H1 (cell line): ENCODE data around the gene PLB1. TPM values are rescaled to one million over a fixed set of nuclear protein-coding genes. Genes with fewer than 3 reads are reported as not detected.

Source experiments
- CTCF ChIA-PET: fragments of 300-600 bp; sonication (Branson Sonifier 250); formaldehyde crosslinking; loops from one replicate; lab custom pipeline; 2021; ENCODE audit not compliant: partially characterized antibody; lab: Charles Lee
- POLR2A ChIA-PET: fragments of 300-600 bp; sonication (Branson Sonifier 250); formaldehyde crosslinking; loops from one replicate; lab custom pipeline; 2021; ENCODE audit warnings: inconsistent platforms; ENCODE audit not compliant: partially characterized antibody; lab: Charles Lee
- DNase-seq, 2 experiments: peaks; one replicate each; pipeline versions ENCODE4 v3.0.0 to v3.0.0-alpha.2; 2010 to 2022; ENCODE audit warnings: low spot score in 2 of 2, low read depth in 1 of 2, mixed read lengths in 1 of 2
- FAIRE-seq: peaks from 2 replicates; lab custom pipeline; 2011; peaks lifted over from hg19 to GRCh38; lab: Jason Lieb, UNC
- H2AFZ ChIP-seq: 2 replicates; pipeline ENCODE4 v1.8.1; 2012; ENCODE audit warnings: low read length, inconsistent platforms
- H2AK5ac ChIP-seq: 2 replicates; pipeline ENCODE4 v1.6.1; 2013; ENCODE audit warnings: low read depth, low read length
- H2BK120ac ChIP-seq: replicated peaks from 2 replicates; pipeline ENCODE3; 2013; ENCODE audit warnings: low read depth, low read length, inconsistent platforms
- H2BK12ac ChIP-seq: 2 replicates; pipeline ENCODE4 v1.6.1; 2013; ENCODE audit warnings: low read depth, low read length
- H2BK15ac ChIP-seq: 2 replicates; pipeline ENCODE4 v1.6.1; 2013; ENCODE audit warnings: low read length
- H2BK20ac ChIP-seq: 2 replicates; pipeline ENCODE4 v1.6.1; 2013; ENCODE audit warnings: low read length
- H2BK5ac ChIP-seq: 2 replicates; pipeline ENCODE4 v1.6.1; 2013; ENCODE audit warnings: low read depth, low read length
- H3K14ac ChIP-seq: 2 replicates; pipeline ENCODE4 v1.6.1; 2013; ENCODE audit warnings: inconsistent platforms; ENCODE audit not compliant: insufficient read length
- H3K18ac ChIP-seq: 2 replicates; pipeline ENCODE4 v1.6.1; 2013; ENCODE audit warnings: low read length; ENCODE audit errors: extremely low read depth
- H3K23ac ChIP-seq: 2 replicates; pipeline ENCODE4 v1.6.1; 2013; ENCODE audit warnings: inconsistent platforms; ENCODE audit not compliant: insufficient read length
- H3K23me2 ChIP-seq: 2 replicates; pipeline ENCODE4 v1.6.1; 2013; ENCODE audit warnings: low read depth, low read length
- H3K27ac ChIP-seq: 2 replicates; pipeline ENCODE4 v1.6.1; 2011; ENCODE audit warnings: low read depth, low read length, inconsistent platforms
- H3K27me3 ChIP-seq, 4 experiments: replicated peaks in 1 of 4; 1 replicate in 1 of 4; 2 replicates in 3 of 4; pipeline versions ENCODE4 v1.6.1 to v1.8.1; 2011 to 2013; ENCODE audit warnings: low read length in 3 of 4, mild to moderate bottlenecking in 3 of 4, inconsistent platforms in 2 of 4, mixed read lengths in 2 of 4, moderate library complexity in 1 of 4; ENCODE audit not compliant: control insufficient read depth in 3 of 4, insufficient read depth in 3 of 4; ENCODE audit errors: extremely low read depth in 1 of 4
- H3K36me3 ChIP-seq, 4 experiments: 2 replicates each; pipeline versions ENCODE4 v1.6.1 to v1.8.1; 2011 to 2013; ENCODE audit warnings: mild to moderate bottlenecking in 4 of 4, low read length in 3 of 4, moderate library complexity in 2 of 4, control low read depth in 1 of 4, inconsistent platforms in 1 of 4; ENCODE audit not compliant: insufficient read depth in 4 of 4, control insufficient read depth in 2 of 4
- H3K4ac ChIP-seq: replicated peaks from 2 replicates; pipeline ENCODE3; 2013; ENCODE audit warnings: low read length, low read depth, mixed read lengths, inconsistent platforms; ENCODE audit not compliant: insufficient read length
- H3K4me1 ChIP-seq, 4 experiments: replicated peaks in 1 of 4; 1 replicate in 1 of 4; 2 replicates in 3 of 4; pipeline versions ENCODE4 v1.6.1 to v1.8.1; 2011 to 2013; ENCODE audit warnings: low read length in 3 of 4, inconsistent platforms in 2 of 4, mixed read lengths in 1 of 4; ENCODE audit not compliant: insufficient read depth in 4 of 4, control insufficient read depth in 3 of 4
- H3K4me2 ChIP-seq, 2 experiments: 2 replicates each; pipeline versions ENCODE4 v1.6.1 to v1.8.1; 2011 to 2013; ENCODE audit warnings: low read depth in 2 of 2, low read length in 2 of 2, control low read depth in 1 of 2, inconsistent platforms in 1 of 2, mild to moderate bottlenecking in 1 of 2; ENCODE audit not compliant: insufficient read depth in 1 of 2
- H3K4me3 ChIP-seq, 4 experiments: fragments of 200-600, 300-600 bp in 1 of 4; sonication (generic), shearing (Covaris generic), sonication (Bioruptor Twin) in 1 of 4; 2 replicates each; pipeline versions ENCODE4 v1.5.1 to v1.8.1; 2011 to 2016; ENCODE audit warnings: low read length in 4 of 4, low read depth in 3 of 4, control low read depth in 2 of 4, inconsistent platforms in 2 of 4, mild to moderate bottlenecking in 2 of 4, mixed read lengths in 1 of 4, moderate library complexity in 1 of 4; ENCODE audit not compliant: insufficient read depth in 2 of 4; ENCODE audit errors: extremely low read depth in 1 of 4
- H3K56ac ChIP-seq: replicated peaks from 2 replicates; pipeline ENCODE3; 2013; ENCODE audit warnings: low read depth, mild to moderate bottlenecking, mixed read lengths, low read length, inconsistent platforms; ENCODE audit not compliant: insufficient read length
- H3K79me1 ChIP-seq: 2 replicates; pipeline ENCODE4 v1.6.1; 2013; ENCODE audit warnings: low read depth, low read length, control low read depth
- H3K79me2 ChIP-seq, 2 experiments: 2 replicates each; pipeline versions ENCODE4 v1.6.1 to v1.8.1; 2012 to 2013; ENCODE audit warnings: low read length in 2 of 2, mild to moderate bottlenecking in 2 of 2, inconsistent platforms in 1 of 2; ENCODE audit not compliant: insufficient read depth in 2 of 2, control insufficient read depth in 1 of 2
- H3K9ac ChIP-seq, 4 experiments: replicated peaks in 1 of 4; 1 replicate in 1 of 4; 2 replicates in 3 of 4; pipeline versions ENCODE4 v1.6.1 to v1.8.1; 2011 to 2013; ENCODE audit warnings: low read depth in 3 of 4, low read length in 3 of 4, control low read depth in 2 of 4, mild to moderate bottlenecking in 2 of 4, moderate library complexity in 2 of 4, inconsistent platforms in 1 of 4; ENCODE audit errors: extremely low read depth in 1 of 4
- H3K9me3 ChIP-seq, 2 experiments: 2 replicates each; pipeline versions ENCODE4 v1.6.1 to v1.8.1; 2012 to 2013; ENCODE audit warnings: mild to moderate bottlenecking in 2 of 2, moderate library complexity in 2 of 2, control low read depth in 1 of 2, inconsistent platforms in 1 of 2, low read depth in 1 of 2, low read length in 1 of 2, mixed read lengths in 1 of 2; ENCODE audit not compliant: insufficient read depth in 2 of 2
- H4K20me1 ChIP-seq, 2 experiments: replicated peaks in 1 of 2; 2 replicates each; pipeline versions ENCODE3 to v1.8.1; 2011 to 2013; ENCODE audit warnings: inconsistent platforms in 2 of 2, low read length in 2 of 2, mild to moderate bottlenecking in 1 of 2; ENCODE audit not compliant: insufficient read depth in 2 of 2, control insufficient read depth in 1 of 2
- H4K5ac ChIP-seq: 2 replicates; pipeline ENCODE4 v1.6.1; 2013; ENCODE audit warnings: low read length, low read depth, mixed read lengths, inconsistent platforms; ENCODE audit not compliant: insufficient read length
- H4K8ac ChIP-seq: 2 replicates; pipeline ENCODE4 v1.8.0; 2013; ENCODE audit warnings: mild to moderate bottlenecking, moderate library complexity, low read length, inconsistent platforms; ENCODE audit not compliant: insufficient read depth; ENCODE audit errors: extremely low read depth
- H4K91ac ChIP-seq: replicated peaks from 2 replicates; pipeline ENCODE3; 2013; ENCODE audit warnings: low read length, mixed read lengths, inconsistent platforms; ENCODE audit not compliant: insufficient read length
- BCL11A ChIP-seq, 2 experiments: IDR thresholded peaks; one replicate each; pipeline ENCODE4 v1.6.1; 2011; ENCODE audit warnings: low read depth in 2 of 2, low read length in 2 of 2, mild to moderate bottlenecking in 2 of 2
- EGR1 ChIP-seq: IDR thresholded peaks from 2 replicates; pipeline ENCODE4 v1.6.1; 2011; ENCODE audit warnings: low read depth, low read length, borderline replicate concordance
- FOSL1 ChIP-seq: IDR thresholded peaks from 2 replicates; pipeline ENCODE4 v1.6.1; 2011; ENCODE audit warnings: mild to moderate bottlenecking, low read depth, low read length, moderate library complexity; ENCODE audit not compliant: insufficient read depth
- KDM5A ChIP-seq: fragments of 200-600 bp; IDR thresholded peaks from 2 replicates; pipeline ENCODE4 v1.7.1; 2012; ENCODE audit warnings: mild to moderate bottlenecking, low read length, inconsistent platforms, mixed read lengths
- MAFK ChIP-seq: IDR thresholded peaks from 2 replicates; pipeline ENCODE4 v1.6.1; 2012; ENCODE audit warnings: low read depth, mild to moderate bottlenecking, improper control_type of control experiment, low read length
- NANOG ChIP-seq: IDR thresholded peaks from 2 replicates; pipeline ENCODE4 v1.6.1; 2011; ENCODE audit warnings: low read length, low read depth, mild to moderate bottlenecking, inconsistent platforms; ENCODE audit not compliant: insufficient read depth, poor library complexity, severe bottlenecking
- POLR2AphosphoS5 ChIP-seq: IDR thresholded peaks from 2 replicates; pipeline ENCODE4 v1.6.1; 2011; ENCODE audit warnings: low read depth, low read length
- POU5F1 ChIP-seq: IDR thresholded peaks from 2 replicates; pipeline ENCODE4 v1.6.1; 2011; ENCODE audit warnings: low read depth, mild to moderate bottlenecking, low read length, moderate library complexity
- SIRT6 ChIP-seq: IDR thresholded peaks from one replicate; pipeline ENCODE4 v1.7.1; 2012; ENCODE audit warnings: low read length, inconsistent platforms
- SRF ChIP-seq: IDR thresholded peaks from 2 replicates; pipeline ENCODE4 v1.6.1; 2011; ENCODE audit warnings: mild to moderate bottlenecking, low read depth, low read length, moderate library complexity
- YY1 ChIP-seq: IDR thresholded peaks from 2 replicates; pipeline ENCODE4 v1.6.1; 2011; ENCODE audit warnings: low read depth, mild to moderate bottlenecking, low read length
- ZNF274 ChIP-seq: IDR thresholded peaks from 2 replicates; pipeline ENCODE4 v1.7.0; 2012; ENCODE audit warnings: low read length, borderline replicate concordance; ENCODE audit errors: extremely low read depth
- WGBS, 2 experiments: shearing (Covaris generic) in 1 of 2; methylation state at CpG; one replicate each; pipeline versions ENCODE4 v1.1.6 to v1.1.7; 2013 to 2015; ENCODE audit warnings: low lambda C conversion rate in 2 of 2, mixed read lengths in 2 of 2, inconsistent platforms in 1 of 2, low coverage in 1 of 2, missing lambda C conversion rate in 1 of 2; ENCODE audit not compliant: insufficient replicate concordance in 2 of 2, insufficient coverage in 1 of 2, insufficient read length in 1 of 2; ENCODE audit errors: extremely low coverage in 1 of 2, missing lambda C conversion rate in 1 of 2; 5-methylcytosine and 5-hydroxymethylcytosine counted together
- polyA plus RNA-seq, 7 experiments: library from polyadenylated mRNA; depleted of rRNA in 3 of 7; stranded (reverse) in 5 of 7; unstranded in 2 of 7; fragments of >200 nt in 5 of 7; fragments of 200-250 nt in 2 of 7; gene quantifications; 1 replicate in 5 of 7; 2 replicates in 1 of 7; 4 replicates in 1 of 7; pipeline versions ENCODE4 v1.2.1 to v1.2.3, GENCODE V29; 2011 to 2013; ENCODE audit warnings: missing spikeins in 2 of 7, mixed read lengths in 2 of 7
- total RNA-seq: library from RNA; stranded (reverse); fragmentation: NEBNext Ultra II Directional; extraction: Animal tissue kit (Norgen Biotek cat#: 25700); gene quantifications from 2 replicates; pipeline ENCODE4 v1.2.1, GENCODE V29; 2021
- TF ChIP-seq, protein P1 (sequence below): IDR thresholded peaks from 2 replicates; pipeline ENCODE4 v1.6.1; 2012; ENCODE audit warnings: inconsistent platforms

PLB1 gene
- total and polyA plus RNA-seq, 2 of the 8 experiments (the other 6 are each of a cell fraction or from before 2014, with no cell fraction given): 0.20 to 0.36 TPM

DNA sequence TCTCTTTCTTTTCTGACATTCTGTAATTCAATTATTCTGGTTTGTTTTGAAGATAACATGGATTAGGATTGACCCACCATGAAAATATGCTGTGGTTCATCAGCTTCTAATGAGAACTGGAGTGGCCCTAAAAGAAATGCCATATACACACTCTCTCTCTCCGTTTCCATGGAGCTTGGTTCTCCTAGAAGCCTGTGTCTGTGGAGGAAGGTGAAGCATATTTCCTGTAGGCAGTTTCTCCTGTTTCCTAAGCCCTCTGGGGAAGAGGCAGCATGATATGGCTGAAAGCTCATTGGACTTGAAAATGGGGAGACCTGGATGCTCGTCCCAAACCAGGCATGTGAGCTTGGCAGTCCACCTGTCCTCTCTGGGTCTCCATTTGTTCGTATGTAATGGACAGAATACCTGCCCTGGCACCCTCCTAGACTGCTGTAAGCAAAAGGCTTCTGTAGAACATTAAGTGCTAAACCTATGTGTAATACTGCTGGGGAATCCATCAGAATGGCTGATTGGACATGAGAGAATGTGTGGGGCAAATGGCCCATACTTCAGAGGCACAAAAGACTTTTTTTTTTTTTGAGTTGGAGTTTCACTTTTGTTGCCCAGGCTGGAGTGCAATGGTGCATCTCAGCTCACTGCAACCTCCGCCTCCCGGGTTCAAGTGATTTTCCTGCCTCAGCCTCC lies 180.4 kb downstream of the PLB1 start:
- POLR2A ChIA-PET: no interaction called here
- 89% methylated on average over 5 of the region's 5 CpGs; no CpG with 5 or more reads in 1 of the 2 experiments for WGBS, 2 experiments
- no peaks in the 10 kb centered on the region for H3K27me3 ChIP-seq
- TF ChIP-seq FOSL1: no peak
- no peak for TF ChIP-seq ZNF274
- TF ChIP-seq BCL11A (IDR thresholded peaks at IDR 0.05; ENCODE audit: low read depth in 2 of 2, low read length in 2 of 2): no peak
- no peak for TF ChIP-seq SRF
- TF ChIP-seq EGR1: no peak
- TF ChIP-seq POU5F1: no peak
- TF ChIP-seq NANOG: no peak
- TF ChIP-seq POLR2AphosphoS5: no peak
- TF ChIP-seq YY1: no peak
- no peak for TF ChIP-seq KDM5A
- TF ChIP-seq, protein P1, sequence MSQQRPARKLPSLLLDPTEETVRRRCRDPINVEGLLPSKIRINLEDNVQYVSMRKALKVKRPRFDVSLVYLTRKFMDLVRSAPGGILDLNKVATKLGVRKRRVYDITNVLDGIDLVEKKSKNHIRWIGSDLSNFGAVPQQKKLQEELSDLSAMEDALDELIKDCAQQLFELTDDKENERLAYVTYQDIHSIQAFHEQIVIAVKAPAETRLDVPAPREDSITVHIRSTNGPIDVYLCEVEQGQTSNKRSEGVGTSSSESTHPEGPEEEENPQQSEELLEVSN: no peak
- no peak for TF ChIP-seq MAFK
- no peak for TF ChIP-seq SIRT6

More for the DNA sequence above, 180.4 kb downstream of the PLB1 start:
- no peak overlapping the region for H2BK5ac ChIP-seq
- no peak overlapping the region for H2BK20ac ChIP-seq
- H2AFZ ChIP-seq: no peak overlapping the region
- CTCF ChIA-PET: interaction anchor here (0.8 to 1.5 kb wide), 3 partner anchors 11 to 81 kb away, joined by 3 to 4 read pairs (median 4); no protein-coding TSS in a partner anchor
- H3K23me2 ChIP-seq: no peaks in the 10 kb centered on the region
- H2BK15ac ChIP-seq: no peak overlapping the region
- no peak overlapping the region for H3K23ac ChIP-seq
- no peak overlapping the region for H4K8ac ChIP-seq
- H3K79me1 ChIP-seq: no peaks in the 10 kb centered on the region
- no peak for DNase-seq
- 0 out of 2 replicates have a peak overlapping the region, but pooled peaks have one; percentile 39 for H2AK5ac ChIP-seq
- H4K5ac ChIP-seq: no peak overlapping the region
- H3K36me3 ChIP-seq: no peaks in the 10 kb centered on the region
- H4K20me1 ChIP-seq: no peaks in the 10 kb centered on the region
- H3K4me3 ChIP-seq: no peak overlapping the region
- no peak for FAIRE-seq
- peaks cover 0 to 7% of the 10 kb centered on the region in 2 experiments; a peak in 1 of 4 replicates for H3K9me3 ChIP-seq
- H3K18ac ChIP-seq: no peak overlapping the region
- H4K91ac ChIP-seq: no peak overlapping the region
- H3K4ac ChIP-seq: no peak overlapping the region
- H3K56ac ChIP-seq: no peak overlapping the region
- no peak overlapping the region for H3K27ac ChIP-seq
- H3K14ac ChIP-seq: no peak overlapping the region
- H3K4me1 ChIP-seq: peaks cover 4 to 9% (median 7%) of the 10 kb centered on the region in 4 experiments; a peak in 4 of 7 replicates
- no peaks in the 10 kb centered on the region for H3K79me2 ChIP-seq
- H2BK120ac ChIP-seq: no peak overlapping the region
- no peak overlapping the region for H3K4me2 ChIP-seq
- no peak overlapping the region for H3K9ac ChIP-seq
- no peak overlapping the region for H2BK12ac ChIP-seq
